Erythroblast (primary cell): ENCODE measurements around the gene CCDC80.
A peak's percentile ranks its signal among the peaks of the same experiment; 100 is the strongest.

Experiments
- DNase-seq, 2 experiments: peaks; one replicate each; lab custom pipeline; 2025; lab: John Stamatoyannopoulos, UW
- GATA1 ChIP-seq: IDR thresholded peaks from 2 replicates; pipeline ENCODE4 v1.6.1; 2011; ENCODE audit warnings: low read depth, mild to moderate bottlenecking, control low read depth, low read length, moderate library complexity
- POLR2A ChIP-seq: IDR thresholded peaks from 2 replicates; pipeline ENCODE4 v1.6.1; 2011; ENCODE audit warnings: mild to moderate bottlenecking, low read length

Gene CCDC80, protein sequence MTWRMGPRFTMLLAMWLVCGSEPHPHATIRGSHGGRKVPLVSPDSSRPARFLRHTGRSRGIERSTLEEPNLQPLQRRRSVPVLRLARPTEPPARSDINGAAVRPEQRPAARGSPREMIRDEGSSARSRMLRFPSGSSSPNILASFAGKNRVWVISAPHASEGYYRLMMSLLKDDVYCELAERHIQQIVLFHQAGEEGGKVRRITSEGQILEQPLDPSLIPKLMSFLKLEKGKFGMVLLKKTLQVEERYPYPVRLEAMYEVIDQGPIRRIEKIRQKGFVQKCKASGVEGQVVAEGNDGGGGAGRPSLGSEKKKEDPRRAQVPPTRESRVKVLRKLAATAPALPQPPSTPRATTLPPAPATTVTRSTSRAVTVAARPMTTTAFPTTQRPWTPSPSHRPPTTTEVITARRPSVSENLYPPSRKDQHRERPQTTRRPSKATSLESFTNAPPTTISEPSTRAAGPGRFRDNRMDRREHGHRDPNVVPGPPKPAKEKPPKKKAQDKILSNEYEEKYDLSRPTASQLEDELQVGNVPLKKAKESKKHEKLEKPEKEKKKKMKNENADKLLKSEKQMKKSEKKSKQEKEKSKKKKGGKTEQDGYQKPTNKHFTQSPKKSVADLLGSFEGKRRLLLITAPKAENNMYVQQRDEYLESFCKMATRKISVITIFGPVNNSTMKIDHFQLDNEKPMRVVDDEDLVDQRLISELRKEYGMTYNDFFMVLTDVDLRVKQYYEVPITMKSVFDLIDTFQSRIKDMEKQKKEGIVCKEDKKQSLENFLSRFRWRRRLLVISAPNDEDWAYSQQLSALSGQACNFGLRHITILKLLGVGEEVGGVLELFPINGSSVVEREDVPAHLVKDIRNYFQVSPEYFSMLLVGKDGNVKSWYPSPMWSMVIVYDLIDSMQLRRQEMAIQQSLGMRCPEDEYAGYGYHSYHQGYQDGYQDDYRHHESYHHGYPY

GRCh38 chr3:112640930-112641801 is at the start of gene CCDC80:
Gene CCDC80 (minus strand): TSS chr3:112641143. CDS start chr3:112639905, 1,238 bp downstream.
- no peak for DNase-seq
- TF ChIP-seq GATA1, result no peak
- TF ChIP-seq POLR2A, result no peak

- no peak for TF ChIP-seq GATA1
- TF ChIP-seq POLR2A, result no peak
- no peak for DNase-seq
Observed at GRCh38 chr3:112689989-112690388, 49.0 kb upstream of the CCDC80 start.

DNA sequence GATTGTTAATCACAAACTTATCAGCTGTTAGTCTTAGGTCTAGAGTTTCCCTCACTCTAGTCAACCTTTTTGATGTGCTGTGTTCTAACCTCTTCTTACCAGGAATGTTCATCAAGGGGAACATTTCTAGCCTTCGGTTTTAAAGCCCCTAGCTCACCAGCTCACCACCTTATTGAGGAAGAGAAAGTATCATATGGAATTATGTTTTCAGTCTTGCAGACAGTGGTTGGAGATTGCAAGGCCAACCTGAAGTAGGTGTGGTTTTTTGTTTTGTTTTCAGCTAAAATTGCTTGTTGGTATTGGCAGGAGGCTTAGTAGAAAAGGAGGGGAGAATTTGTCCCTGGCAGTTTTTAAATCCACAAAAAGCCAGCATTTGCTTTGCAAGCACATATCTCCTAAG is 48.4 kb upstream of the CCDC80 start:
- DNase-seq, result no peak
- TF ChIP-seq POLR2A (no peak), GATA1 (no peak)

- DNase-seq, result no peak
- TF ChIP-seq POLR2A (no peak), GATA1 (no peak)
Observed at GRCh38 chr3:112688819-112689218, 47.9 kb upstream of the CCDC80 start.

GRCh38 chr3:112688085-112688769 is 47.3 kb upstream of the CCDC80 start:
- DNase-seq, result no peak
- TF ChIP-seq GATA1, result no peak
- no peak for TF ChIP-seq POLR2A

- DNase-seq, result peak; percentile 7 to 19
- TF ChIP-seq POLR2A (no peak), GATA1 (no peak)
Observed at GRCh38 chr3:112687616-112688015, 46.7 kb upstream of the CCDC80 start.

- TF ChIP-seq GATA1 (no peak), POLR2A (no peak)
- DNase-seq, result no peak
Observed at GRCh38 chr3:112687211-112687610, 46.3 kb upstream of the CCDC80 start.

- TF ChIP-seq POLR2A (no peak), GATA1 (no peak)
- DNase-seq, result no peak
Observed at GRCh38 chr3:112685956-112686799, 45.2 kb upstream of the CCDC80 start.

DNA sequence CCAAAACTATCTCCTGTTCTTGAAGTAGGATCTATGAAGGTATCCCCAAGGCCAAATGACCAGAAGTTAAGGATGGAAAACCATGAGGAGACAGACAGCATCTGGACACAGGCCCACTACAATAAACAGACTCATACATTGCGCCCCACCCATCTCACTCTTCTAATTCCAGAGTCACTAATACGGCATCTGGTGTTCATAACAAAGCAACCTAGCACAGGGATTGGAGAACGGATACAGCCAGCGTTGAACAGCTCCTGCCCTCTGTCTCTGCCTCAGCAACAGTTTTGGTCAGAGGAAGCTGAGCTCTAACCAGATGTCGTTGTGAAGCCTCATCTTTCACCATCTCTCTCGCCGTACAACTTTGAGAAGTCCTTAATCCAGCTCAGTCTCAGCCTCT is 44.5 kb upstream of the CCDC80 start:
- no peak for DNase-seq
- TF ChIP-seq GATA1 (no peak), POLR2A (no peak)

- no peak for DNase-seq
- no peak for TF ChIP-seq POLR2A
- TF ChIP-seq GATA1, result no peak
Observed at GRCh38 chr3:112682361-112682760, 41.4 kb upstream of the CCDC80 start.

DNA sequence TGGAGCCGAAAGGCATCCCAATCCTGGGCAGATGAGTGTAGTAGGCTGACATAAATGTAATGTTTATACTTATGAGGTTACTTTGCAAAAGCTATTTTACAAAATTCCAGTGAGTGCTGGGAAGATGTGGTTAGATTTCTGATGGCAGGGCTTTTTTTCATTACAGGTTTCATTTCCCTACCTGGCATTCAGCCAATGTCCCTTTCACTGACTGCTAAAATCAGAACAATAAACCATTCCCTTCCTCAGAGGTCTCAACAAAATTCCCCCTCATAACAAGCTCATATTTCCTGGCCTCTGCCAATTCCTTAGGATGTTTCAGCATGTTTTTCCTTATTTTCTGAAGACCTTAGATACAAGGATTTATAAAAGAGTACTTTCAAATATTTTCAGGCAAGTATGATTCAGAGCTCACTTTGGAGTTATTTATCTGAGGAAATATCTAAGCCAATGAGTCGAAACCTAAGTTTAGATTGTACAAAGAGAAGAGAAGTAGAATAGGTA is 40.9 kb upstream of the CCDC80 start:
- DNase-seq, result no peak
- TF ChIP-seq POLR2A, result no peak
- TF ChIP-seq GATA1, result no peak
